IMR-90 (cell line): ENCODE data around the gene HYAL2. TPM values are rescaled to one million over a fixed set of nuclear protein-coding genes. Genes with fewer than 3 reads are reported as not detected.

Experiments used
- ATAC-seq: fragments of 200-7000 bp; cut with Tn5 transposase; 2 replicates; pipeline ENCODE4 v1.9.1; 2020; ENCODE audit warnings: low read depth, mild to moderate bottlenecking, moderate library complexity
- BruUV-seq: library from RNA; stranded (reverse); fragments of 400-500 nt; replicated peaks from 2 replicates; lab custom pipeline; 2021; lab: Mats Ljungman, UMichigan
- CTCF ChIA-PET: fragments of 300-600 bp; formaldehyde crosslinking; extraction: SDS; loops from one replicate; lab custom pipeline; 2021; ENCODE audit warnings: antibody characterized with exemption; lab: Yijun Ruan, JAX
- POLR2A ChIA-PET: fragments of 300-600 bp; sonication (Branson Sonifier 250); formaldehyde crosslinking; loops from one replicate; lab custom pipeline; 2022; ENCODE audit warnings: antibody characterized with exemption; ENCODE audit not compliant: unreplicated experiment; lab: Charles Lee
- DNase-seq: peaks from one replicate; pipeline ENCODE4 v3.0.0; 2013
- H2AFZ ChIP-seq: replicated peaks from 2 replicates; pipeline ENCODE3; 2013; ENCODE audit warnings: low read length, mild to moderate bottlenecking; ENCODE audit not compliant: poor library complexity
- H2AK5ac ChIP-seq: 2 replicates; pipeline ENCODE4 v1.6.1; 2013; ENCODE audit warnings: low read depth, low read length, inconsistent platforms
- H2AK9ac ChIP-seq: replicated peaks from 2 replicates; pipeline ENCODE3; 2013; ENCODE audit warnings: mild to moderate bottlenecking, low read depth, low read length, moderate library complexity; ENCODE audit not compliant: poor library complexity
- H2BK120ac ChIP-seq: 2 replicates; pipeline ENCODE4 v1.6.1; 2013; ENCODE audit warnings: low read depth, low read length, inconsistent platforms
- H2BK15ac ChIP-seq: 3 replicates; pipeline ENCODE4 v1.6.1; 2013; ENCODE audit warnings: low read depth, low read length, inconsistent platforms
- H2BK20ac ChIP-seq: 2 replicates; pipeline ENCODE4 v1.6.1; 2013; ENCODE audit warnings: low read depth, mild to moderate bottlenecking, inconsistent platforms, low read length, moderate library complexity
- H2BK5ac ChIP-seq: 2 replicates; pipeline ENCODE4 v1.6.1; 2013; ENCODE audit warnings: mild to moderate bottlenecking, low read depth, low read length, inconsistent platforms; ENCODE audit not compliant: poor library complexity, severe bottlenecking
- H3K14ac ChIP-seq: replicated peaks from 2 replicates; pipeline ENCODE4 v1.6.1; 2013; ENCODE audit warnings: low read depth, low read length, inconsistent platforms
- H3K18ac ChIP-seq: 2 replicates; pipeline ENCODE4 v1.6.1; 2013; ENCODE audit warnings: low read depth, low read length, control low read depth
- H3K23ac ChIP-seq: 2 replicates; pipeline ENCODE4 v1.6.1; 2013; ENCODE audit warnings: low read depth, low read length, inconsistent platforms
- H3K27ac ChIP-seq: 2 replicates; pipeline ENCODE4 v1.5.1; 2013; ENCODE audit warnings: mild to moderate bottlenecking, control low read depth, low read length; ENCODE audit not compliant: insufficient read depth
- H3K27me3 ChIP-seq: 2 replicates; pipeline ENCODE4 v1.6.1; 2013; ENCODE audit warnings: low read length; ENCODE audit not compliant: control insufficient read depth, insufficient read depth
- H3K36me3 ChIP-seq: 2 replicates; pipeline ENCODE4 v1.6.1; 2013; ENCODE audit warnings: low read length, mixed read lengths; ENCODE audit not compliant: control insufficient read depth, insufficient read depth
- H3K4ac ChIP-seq: 2 replicates; pipeline ENCODE4 v1.6.1; 2013; ENCODE audit warnings: low read depth, low read length, inconsistent platforms
- H3K4me1 ChIP-seq: 2 replicates; pipeline ENCODE4 v1.6.1; 2013; ENCODE audit warnings: low read length, mixed read lengths; ENCODE audit not compliant: control insufficient read depth, insufficient read depth
- H3K4me2 ChIP-seq: 2 replicates; pipeline ENCODE4 v1.6.1; 2013; ENCODE audit warnings: low read depth, mild to moderate bottlenecking, control low read depth, low read length, moderate library complexity
- H3K4me3 ChIP-seq: 2 replicates; pipeline ENCODE4 v1.5.1; 2013; ENCODE audit warnings: low read depth, mild to moderate bottlenecking, control low read depth, low read length, moderate library complexity; ENCODE audit not compliant: insufficient read depth
- H3K56ac ChIP-seq: 2 replicates; pipeline ENCODE4 v1.6.1; 2013; ENCODE audit warnings: low read length, inconsistent platforms; ENCODE audit not compliant: insufficient read depth; ENCODE audit errors: extremely low read depth
- H3K79me1 ChIP-seq, 2 experiments: 2 replicates each; pipeline ENCODE4 v1.6.1; 2013; ENCODE audit warnings: low read length in 2 of 2, inconsistent platforms in 1 of 2, low read depth in 1 of 2
- H3K9ac ChIP-seq: 2 replicates; pipeline ENCODE4 v1.6.1; 2013; ENCODE audit warnings: low read depth, low read length, control low read depth
- H3K9me1 ChIP-seq: 2 replicates; pipeline ENCODE4 v1.6.1; 2013; ENCODE audit warnings: low read length, inconsistent platforms; ENCODE audit not compliant: insufficient read depth
- H3K9me3 ChIP-seq: 2 replicates; pipeline ENCODE4 v1.6.1; 2013; ENCODE audit warnings: low read length; ENCODE audit not compliant: control insufficient read depth, insufficient read depth
- H4K20me1 ChIP-seq: 2 replicates; pipeline ENCODE4 v1.6.1; 2013; ENCODE audit warnings: low read length, inconsistent platforms; ENCODE audit not compliant: insufficient read depth
- H4K5ac ChIP-seq: 2 replicates; pipeline ENCODE4 v1.6.1; 2013; ENCODE audit warnings: mild to moderate bottlenecking, low read depth, low read length, control low read depth
- H4K8ac ChIP-seq, 2 experiments: 2 replicates each; pipeline ENCODE4 v1.6.1; 2013; ENCODE audit warnings: low read depth in 2 of 2, low read length in 2 of 2, control low read depth in 1 of 2, inconsistent platforms in 1 of 2
- H4K91ac ChIP-seq: 2 replicates; pipeline ENCODE4 v1.6.1; 2013; ENCODE audit warnings: low read depth, low read length, inconsistent platforms; ENCODE audit not compliant: insufficient read depth
- BHLHE40 ChIP-seq: fragments of 150-350 bp; IDR thresholded peaks from 2 replicates; pipeline ENCODE4 v1.6.1; 2016; ENCODE audit warnings: mild to moderate bottlenecking, low read depth, low read length
- MAFK ChIP-seq: IDR thresholded peaks from 2 replicates; pipeline ENCODE4 v1.6.1; 2012; ENCODE audit warnings: low read depth, low read length, improper control_type of control experiment
- SMC3 ChIP-seq: fragments of 150-350 bp; IDR thresholded peaks from 2 replicates; pipeline ENCODE4 v1.6.1; 2016; ENCODE audit warnings: low read depth, mild to moderate bottlenecking, antibody characterized with exemption, low read length, moderate library complexity
- WGBS, 2 experiments: methylation state at CpG; one replicate each; pipeline versions ENCODE4 v1.1.5 to v1.1.7; 2013; ENCODE audit warnings: missing lambda C conversion rate in 2 of 2; ENCODE audit not compliant: insufficient read length in 1 of 2; ENCODE audit errors: extremely low coverage in 2 of 2; 5-methylcytosine and 5-hydroxymethylcytosine counted together
- dilution Hi-C: fragments of 300-500 bp; cut with HindIII; formaldehyde crosslinking; loops from one replicate; pipeline ENCODE4 v1.14.3; 2018; ENCODE audit warnings: low sequenced_read_pairs; ENCODE audit not compliant: unreplicated experiment
- in situ Hi-C: fragments of 300-500 bp; cut with MboI; formaldehyde crosslinking; loops from 3 replicates; pipeline ENCODE4 v1.14.3; 2019; ENCODE audit warnings: low sequenced_read_pairs, inconsistent platforms, mixed read lengths
- intact Hi-C: fragments of 100-400 bp; cut with micrococcal nuclease; formaldehyde crosslinking; loops from 2 replicates; pipeline ENCODE4 v1.10.0; 2022
- polyA plus RNA-seq, 3 experiments: library from polyadenylated mRNA; depleted of rRNA; stranded (reverse); fragments of >200 nt; gene quantifications; 2 replicates each; pipeline ENCODE4 v1.2.3, GENCODE V29; 2012; ENCODE audit warnings: low replicate concordance in 1 of 3
- total RNA-seq: library from RNA; depleted of rRNA; stranded (reverse); fragments of >200 nt; gene quantifications from 2 replicates; pipeline ENCODE4 v1.2.3, GENCODE V29; 2012; rRNA removed

Gene HYAL2
- total and polyA plus RNA-seq, 2 of the 4 experiments (the other 2 are of a cell fraction) = 56.8 to 104 TPM

DNA sequence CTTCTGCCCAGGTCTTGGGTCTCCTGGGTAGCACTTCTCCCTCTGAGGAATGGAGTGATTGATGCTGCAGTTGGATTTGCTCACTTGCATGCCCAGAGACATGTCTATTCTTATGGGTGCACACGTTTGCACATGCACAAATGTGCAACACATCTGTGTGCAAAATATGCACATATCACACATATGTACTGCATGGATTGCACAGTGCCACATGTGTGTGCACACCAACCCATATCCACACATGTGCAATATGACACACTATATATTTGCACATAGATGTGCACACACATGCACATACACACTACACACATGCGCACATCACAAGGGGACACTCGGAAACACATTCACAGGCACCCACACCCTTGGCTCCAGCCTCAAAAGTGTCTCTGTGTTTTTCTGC, 54.3 kb downstream of the HYAL2 start:
- Histone ChIP-seq H3K56ac (no peak overlapping the region), H2AK5ac (peak overlapping the region; percentile 96; the same call in 1 of the 2 replicates), H2AFZ (peak overlapping the region; percentile 71), H3K14ac (peak overlapping the region; percentile 33; the same call in 1 of the 2 replicates), H3K9ac (no peak overlapping the region; the same call in 1 of the 2 replicates), H3K4me2 (peak overlapping the region; percentile 71), H3K9me3 (no peaks in the 10 kb centered on the region), H2AK9ac (peak overlapping the region; percentile 95), H3K9me1 (peaks cover 39% of the 10 kb centered on the region), H3K79me1 (peaks cover 3 to 49% of the 10 kb centered on the region in 2 experiments; a peak in 3 of 4 replicates), H4K8ac (peak overlapping the region; percentile 56 to 98; a peak in 1 of 4 replicates), H3K36me3 (peaks cover 2% of the 10 kb centered on the region; the same call in 1 of the 2 replicates), H3K23ac (no peak overlapping the region), H3K27me3 (no peaks in the 10 kb centered on the region), H3K4me1 (peaks cover 67% of the 10 kb centered on the region), H2BK5ac (peak overlapping the region; percentile 83), H2BK120ac (peak overlapping the region; percentile 94), H3K4ac (peak overlapping the region; percentile 100), H3K18ac (no peak overlapping the region; the same call in 1 of the 2 replicates), H4K20me1 (no peaks in the 10 kb centered on the region), H4K5ac (no peak overlapping the region), H3K4me3 (no peak overlapping the region), H3K27ac (peak overlapping the region; percentile 80; the same call in 1 of the 2 replicates), H2BK15ac (peak overlapping the region; percentile 95; the same call in 1 of the 3 replicates), H2BK20ac (peak overlapping the region; percentile 90; the same call in 1 of the 2 replicates), H4K91ac (0 out of 2 replicates have a peak overlapping the region, but pooled peaks have one; percentile 27)
- intact Hi-C loops (no loop called here), in situ Hi-C loops (no loop called here), dilution Hi-C loops (no loop called here)
- no peak for TF ChIP-seq SMC3
- TF ChIP-seq MAFK = no peak
- TF ChIP-seq BHLHE40 = no peak
- 70% methylated on average over 2 of the region's 3 CpGs; no CpG with 5 or more reads in 1 of the 2 experiments for WGBS, 2 experiments
- no peak for DNase-seq
- BruUV-seq = no TSS peak
- ChIA-PET CTCF (interaction anchor here (1.6 kb wide), 1 partner anchor 41 kb away, joined by 5 read pairs; no protein-coding TSS in a partner anchor), POLR2A (no interaction called here)
- ATAC-seq = no peak

Other genes starting within 250 kb of the HYAL2 start
- 121 and 122 TPM in 2 replicates for gene RBM5, start 233.8 kb downstream of the HYAL2 start, total RNA-seq
- 143 and 155 TPM in 2 replicates for gene RBM5, start 233.8 kb downstream of the HYAL2 start, polyA plus RNA-seq (2012; rRNA removed)
- 7.3 and 9.2 TPM in 2 replicates for gene SEMA3F, start 167.4 kb downstream of the HYAL2 start, total RNA-seq
- gene SEMA3F, start 167.4 kb downstream of the HYAL2 start, polyA plus RNA-seq (2012; rRNA removed) = 23.3 and 26.7 TPM in 2 replicates
- gene GNAT1, start 131.1 kb downstream of the HYAL2 start, total RNA-seq = not detected in 2 replicates
- gene GNAT1, start 131.1 kb downstream of the HYAL2 start, polyA plus RNA-seq (2012; rRNA removed) = 0.04 TPM in 1 of 2 replicates, not detected in the other
- 0.36 TPM in 1 of 2 replicates, not detected in the other for gene SLC38A3, start 117.5 kb downstream of the HYAL2 start, total RNA-seq
- gene SLC38A3, start 117.5 kb downstream of the HYAL2 start, polyA plus RNA-seq (2012; rRNA removed) = 0.12 and 0.36 TPM in 2 replicates
- gene GNAI2, start 86.5 kb downstream of the HYAL2 start, total RNA-seq = 816 and 867 TPM in 2 replicates
- 1,079 and 1,150 TPM in 2 replicates for gene GNAI2, start 86.5 kb downstream of the HYAL2 start, polyA plus RNA-seq (2012; rRNA removed)
- 3.9 and 4.3 TPM in 2 replicates for gene SEMA3B, start 53.6 kb downstream of the HYAL2 start, total RNA-seq
- gene SEMA3B, start 53.6 kb downstream of the HYAL2 start, polyA plus RNA-seq (2012; rRNA removed) = 29.3 and 34.3 TPM in 2 replicates
- gene LSMEM2, start 43.7 kb downstream of the HYAL2 start, total RNA-seq = under 0.01 TPM in 2 replicates
- gene LSMEM2, start 43.7 kb downstream of the HYAL2 start, polyA plus RNA-seq (2012; rRNA removed) = not detected in 2 replicates
- 48.6 and 52.7 TPM in 2 replicates for gene IFRD2, start 30.3 kb downstream of the HYAL2 start, total RNA-seq
- gene IFRD2, start 30.3 kb downstream of the HYAL2 start, polyA plus RNA-seq (2012; rRNA removed) = 79.1 and 85.2 TPM in 2 replicates
- 2.2 and 2.7 TPM in 2 replicates for gene HYAL3, start 23.3 kb downstream of the HYAL2 start, total RNA-seq
- 5.7 and 7.6 TPM in 2 replicates for gene HYAL3, start 23.3 kb downstream of the HYAL2 start, polyA plus RNA-seq (2012; rRNA removed)
- gene NAA80, start 23.3 kb downstream of the HYAL2 start, total RNA-seq = 3.1 and 5.0 TPM in 2 replicates
- 14.2 and 14.4 TPM in 2 replicates for gene NAA80, start 23.3 kb downstream of the HYAL2 start, polyA plus RNA-seq (2012; rRNA removed)
- under 0.01 and 0.36 TPM in 2 replicates for gene HYAL1, start 19.2 kb downstream of the HYAL2 start, total RNA-seq
- 0.29 and 0.32 TPM in 2 replicates for gene HYAL1, start 19.2 kb downstream of the HYAL2 start, polyA plus RNA-seq (2012; rRNA removed)
- 13.4 and 14.2 TPM in 2 replicates for gene TUSC2, start 5.5 kb upstream of the HYAL2 start, total RNA-seq
- 24.0 and 24.8 TPM in 2 replicates for gene TUSC2, start 5.5 kb upstream of the HYAL2 start, polyA plus RNA-seq (2012; rRNA removed)
- gene RASSF1, start 18.1 kb upstream of the HYAL2 start, total RNA-seq = 17.4 and 18.3 TPM in 2 replicates
- gene RASSF1, start 18.1 kb upstream of the HYAL2 start, polyA plus RNA-seq (2012; rRNA removed) = 53.4 and 55.6 TPM in 2 replicates
- gene ZMYND10, start 23.0 kb upstream of the HYAL2 start, total RNA-seq = 0.83 and 1.1 TPM in 2 replicates
- gene ZMYND10, start 23.0 kb upstream of the HYAL2 start, polyA plus RNA-seq (2012; rRNA removed) = 1.1 and 1.4 TPM in 2 replicates
- gene NPRL2, start 28.0 kb upstream of the HYAL2 start, total RNA-seq = 27.5 and 38.7 TPM in 2 replicates
- gene NPRL2, start 28.0 kb upstream of the HYAL2 start, polyA plus RNA-seq (2012; rRNA removed) = 38.3 and 38.5 TPM in 2 replicates
- 26.1 and 29.2 TPM in 2 replicates for gene CYB561D2, start 28.1 kb upstream of the HYAL2 start, total RNA-seq
- 31.7 and 41.5 TPM in 2 replicates for gene CYB561D2, start 28.1 kb upstream of the HYAL2 start, polyA plus RNA-seq (2012; rRNA removed)
- gene TMEM115, start 36.8 kb upstream of the HYAL2 start, total RNA-seq = 35.3 and 35.6 TPM in 2 replicates
- 47.3 and 54.3 TPM in 2 replicates for gene TMEM115, start 36.8 kb upstream of the HYAL2 start, polyA plus RNA-seq (2012; rRNA removed)
- gene CACNA2D2, start 180.9 kb upstream of the HYAL2 start, total RNA-seq = not detected in 2 replicates
- gene CACNA2D2, start 180.9 kb upstream of the HYAL2 start, polyA plus RNA-seq (2012; rRNA removed) = 0.11 and 0.15 TPM in 2 replicates
- gene C3orf18, start 245.0 kb upstream of the HYAL2 start, total RNA-seq = 6.8 and 6.9 TPM in 2 replicates
- gene C3orf18, start 245.0 kb upstream of the HYAL2 start, polyA plus RNA-seq (2012; rRNA removed) = 10.6 and 10.9 TPM in 2 replicates
- gene HEMK1, start 246.8 kb upstream of the HYAL2 start, total RNA-seq = 12.5 and 17.2 TPM in 2 replicates
- 20.6 and 20.8 TPM in 2 replicates for gene HEMK1, start 246.8 kb upstream of the HYAL2 start, polyA plus RNA-seq (2012; rRNA removed)